Stimulated activated naive CD4-positive, alpha-beta T cell treated with Interleukin-2 at 50 U/mL for 16 hours (primary cell): ENCODE data around the gene TTC7B.

ENCODE experiments used
- DNase-seq: peaks from one replicate; lab custom pipeline; 2025; lab: John Stamatoyannopoulos, UW

The TTC7B gene

GRCh38 chr14:90703841-90704737 lies 112.1 kb downstream of the TTC7B start:
- no peak for DNase-seq

GRCh38 chr14:90700933-90701776 lies 115.1 kb downstream of the TTC7B start:
- no peak for DNase-seq

- no peak for DNase-seq
Observed at GRCh38 chr14:90699016-90699415, 117.2 kb downstream of the TTC7B start.

GRCh38 chr14:90698379-90698869 lies 117.8 kb downstream of the TTC7B start:
- DNase-seq, result no peak

- DNase-seq, result peak; percentile 62
Observed at GRCh38 chr14:90697577-90698206, 118.5 kb downstream of the TTC7B start.

GRCh38 chr14:90697132-90697531 lies 119.1 kb downstream of the TTC7B start:
- no peak for DNase-seq

- no peak for DNase-seq
Observed at GRCh38 chr14:90696720-90697119, 119.5 kb downstream of the TTC7B start.

GRCh38 chr14:90695997-90696660 lies 120.1 kb downstream of the TTC7B start:
- DNase-seq, result no peak

- DNase-seq, result no peak
Observed at GRCh38 chr14:90693413-90693812, 122.8 kb downstream of the TTC7B start.

GRCh38 chr14:90692826-90693225 lies 123.4 kb downstream of the TTC7B start:
- no peak for DNase-seq

GRCh38 chr14:90692061-90692460 lies 124.2 kb downstream of the TTC7B start:
- no peak for DNase-seq

GRCh38 chr14:90691627-90692026 lies 124.6 kb downstream of the TTC7B start:
- no peak for DNase-seq

- no peak for DNase-seq
Observed at GRCh38 chr14:90687680-90688079, 128.6 kb downstream of the TTC7B start.

- no peak for DNase-seq
Observed at GRCh38 chr14:90682615-90683014, 133.6 kb downstream of the TTC7B start.

GRCh38 chr14:90681929-90682328 lies 134.3 kb downstream of the TTC7B start:
- no peak for DNase-seq

GRCh38 chr14:90678846-90679362 lies 137.3 kb downstream of the TTC7B start:
- no peak for DNase-seq

- no peak for DNase-seq
Observed at GRCh38 chr14:90678420-90678819, 137.8 kb downstream of the TTC7B start.

- DNase-seq, result no peak
Observed at GRCh38 chr14:90677484-90678050, 138.7 kb downstream of the TTC7B start.

GRCh38 chr14:90676912-90677311 lies 139.3 kb downstream of the TTC7B start:
- no peak for DNase-seq

GRCh38 chr14:90676356-90676755 lies 139.9 kb downstream of the TTC7B start:
- no peak for DNase-seq

- no peak for DNase-seq
Observed at GRCh38 chr14:90675399-90675798, 140.8 kb downstream of the TTC7B start.
